Fibroblast of villous mesenchyme (primary cell): ENCODE data around the gene YPEL1. TPM values are rescaled to one million over a fixed set of nuclear protein-coding genes. Genes with fewer than 3 reads are reported as not detected.

Source experiments
- DNase-seq: peaks from one replicate; pipeline ENCODE4 v3.0.0-alpha.2; 2010; ENCODE audit warnings: low read depth
- H3K4me3 ChIP-seq: 2 replicates; pipeline ENCODE4 v1.5.1; 2011; ENCODE audit warnings: low read depth, mild to moderate bottlenecking, low read length
- CTCF ChIP-seq: IDR thresholded peaks from 2 replicates; pipeline ENCODE4 v1.5.1; 2012; ENCODE audit warnings: low read depth, mild to moderate bottlenecking, low read length; ENCODE audit not compliant: insufficient read depth
- total RNA-seq: library from RNA; depleted of rRNA; stranded (reverse); fragments of >200 nt; gene quantifications from 2 replicates; pipeline ENCODE4 v1.2.3, GENCODE V29; 2012

Gene YPEL1
- total RNA-seq, 1 donor = under 0.01 TPM

- no peak for DNase-seq
- no peak overlapping the region for H3K4me3 ChIP-seq
- no peak for TF ChIP-seq CTCF
These were observed 3.4 kb upstream of the YPEL1 start for GRCh38 chr22:21738966-21739365.

GRCh38 chr22:21738081-21738480, 2.5 kb upstream of the YPEL1 start:
- TF ChIP-seq CTCF = no peak
- no peak for DNase-seq
- H3K4me3 ChIP-seq = no peak overlapping the region

DNA sequence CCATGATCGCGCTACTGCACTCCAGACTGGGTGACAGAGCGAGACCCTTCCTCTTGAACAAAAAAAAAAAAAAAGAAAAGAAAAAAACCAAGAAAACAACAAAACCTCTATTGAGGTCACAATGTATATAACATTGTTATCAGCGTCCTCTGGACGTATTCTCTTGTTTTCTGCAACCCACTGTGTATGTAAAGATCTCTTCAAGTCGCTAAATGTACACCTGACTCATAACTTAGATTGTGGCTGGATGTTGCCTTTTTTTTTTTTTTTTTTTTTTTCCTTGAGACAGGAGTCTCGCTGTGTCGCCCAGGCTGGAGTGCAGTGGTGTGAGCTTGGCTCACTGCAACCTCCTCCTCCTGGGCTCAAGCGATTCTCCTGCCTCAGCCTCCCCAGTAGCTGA, 1.4 kb upstream of the YPEL1 start:
- TF ChIP-seq CTCF = no peak
- DNase-seq = no peak
- H3K4me3 ChIP-seq = no peak overlapping the region

GRCh38 chr22:21736084-21736642, 569 bp upstream of the YPEL1 start:
- TF ChIP-seq CTCF = no peak
- H3K4me3 ChIP-seq = peak overlapping the region; percentile 54
- DNase-seq = no peak

- no peak for TF ChIP-seq CTCF
- DNase-seq = no peak
- peak overlapping the region; percentile 55 for H3K4me3 ChIP-seq
These were observed 924 bp downstream of the YPEL1 start for GRCh38 chr22:21734540-21735199.

DNA sequence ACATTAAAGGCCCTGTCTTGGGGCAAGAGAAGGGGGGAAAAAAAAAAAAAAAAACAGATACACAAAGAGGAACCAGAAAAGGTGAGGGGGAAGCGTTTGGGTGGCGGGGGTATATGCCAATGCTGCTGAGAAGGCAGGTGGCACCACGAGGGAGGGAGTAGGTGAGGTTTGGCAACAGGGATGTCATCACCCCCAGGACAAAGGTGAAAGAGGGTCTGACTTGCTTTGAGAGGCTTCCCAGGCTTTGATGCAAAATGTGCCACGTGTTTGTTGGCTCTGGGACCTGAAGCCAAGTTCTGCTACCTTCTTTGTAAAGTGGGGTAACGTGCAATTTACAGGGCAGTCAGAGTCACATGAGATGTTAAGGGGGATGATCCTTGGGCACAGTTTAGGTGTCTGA, 4.1 kb downstream of the YPEL1 start:
- DNase-seq = no peak
- no peak for TF ChIP-seq CTCF
- H3K4me3 ChIP-seq = no peak overlapping the region
